DND-41 (cell line): ENCODE measurements around the gene MEIS1.

ENCODE experiments used
- ATAC-seq: fragments of 200-7000 bp; cut with Tn5 transposase; 3 replicates; pipeline ENCODE4 v1.9.1; 2021; ENCODE audit warnings: low read depth; ENCODE audit not compliant: insufficient read depth
- DNase-seq: peaks from one replicate; pipeline ENCODE4 v3.0.0-alpha.2; 2020
- H2AFZ ChIP-seq: 2 replicates; pipeline ENCODE4 v1.6.0; 2012; ENCODE audit warnings: low read depth, low read length
- H3K27ac ChIP-seq: 2 replicates; pipeline ENCODE4 v1.5.1; 2012; ENCODE audit warnings: low read length, inconsistent platforms
- H3K27me3 ChIP-seq: fragments of 200-600 bp; sonication (generic); 2 replicates; pipeline ENCODE4 v1.6.0; 2012; ENCODE audit warnings: low read length, mild to moderate bottlenecking, inconsistent platforms; ENCODE audit not compliant: insufficient read depth, poor library complexity
- H3K36me3 ChIP-seq: 2 replicates; pipeline ENCODE4 v1.5.1; 2012; ENCODE audit warnings: low read length, inconsistent platforms; ENCODE audit not compliant: insufficient read depth
- H3K4me1 ChIP-seq: 2 replicates; pipeline ENCODE4 v1.5.1; 2012; ENCODE audit warnings: mild to moderate bottlenecking, low read length; ENCODE audit not compliant: insufficient read depth
- H3K4me2 ChIP-seq: 2 replicates; pipeline ENCODE4 v1.6.0; 2012; ENCODE audit warnings: mild to moderate bottlenecking, moderate library complexity, low read length, inconsistent platforms; ENCODE audit not compliant: insufficient read depth
- H3K4me3 ChIP-seq, 2 experiments: fragments of 200-600 bp in 1 of 2; shearing (Covaris generic) in 1 of 2; 2 replicates each; pipeline ENCODE4 v1.5.1; 2012 to 2016; ENCODE audit warnings: inconsistent platforms in 2 of 2, low read length in 2 of 2, mild to moderate bottlenecking in 2 of 2, low read depth in 1 of 2, moderate library complexity in 1 of 2
- H3K79me2 ChIP-seq: 2 replicates; pipeline ENCODE4 v1.6.0; 2012; ENCODE audit warnings: low read length, inconsistent platforms; ENCODE audit not compliant: insufficient read depth
- H3K9ac ChIP-seq: 2 replicates; pipeline ENCODE4 v1.6.0; 2012; ENCODE audit warnings: low read depth, mild to moderate bottlenecking, inconsistent platforms, low read length, moderate library complexity
- H3K9me3 ChIP-seq: 2 replicates; pipeline ENCODE4 v1.5.1; 2012; ENCODE audit warnings: low read length, moderate library complexity, mild to moderate bottlenecking, inconsistent platforms; ENCODE audit not compliant: insufficient read depth, severe bottlenecking
- H4K20me1 ChIP-seq: 2 replicates; pipeline ENCODE4 v1.6.0; 2012; ENCODE audit warnings: low read length; ENCODE audit not compliant: insufficient read depth
- EZH2 ChIP-seq: IDR thresholded peaks from 3 replicates; pipeline ENCODE4 v1.6.1; 2012; ENCODE audit warnings: borderline replicate concordance, low read depth, mild to moderate bottlenecking, moderate library complexity, low read length, inconsistent platforms; ENCODE audit not compliant: severe bottlenecking
- TF ChIP-seq, protein P1 (sequence below): IDR thresholded peaks from 2 replicates; pipeline ENCODE4 v1.5.1; 2012; ENCODE audit warnings: borderline replicate concordance, low read length, moderate library complexity, mild to moderate bottlenecking; ENCODE audit not compliant: poor library complexity, severe bottlenecking; ENCODE audit errors: extremely low read depth

MEIS1 gene

GRCh38 chr2:66569974-66570373 lies 135.0 kb downstream of the MEIS1 start:
- Histone ChIP-seq H3K79me2 (no peaks in the 10 kb centered on the region), H3K27ac (no peak overlapping the region), H3K9me3 (no peaks in the 10 kb centered on the region), H3K9ac (no peak overlapping the region), H3K36me3 (no peaks in the 10 kb centered on the region), H4K20me1 (no peaks in the 10 kb centered on the region), H3K4me3 (no peak overlapping the region), H3K27me3 (no peaks in the 10 kb centered on the region), H2AFZ (no peak overlapping the region), H3K4me2 (no peak overlapping the region), H3K4me1 (no peaks in the 10 kb centered on the region)
- DNase-seq = no peak
- ATAC-seq = no peak
- TF ChIP-seq EZH2 = no peak
- TF ChIP-seq, protein P1, sequence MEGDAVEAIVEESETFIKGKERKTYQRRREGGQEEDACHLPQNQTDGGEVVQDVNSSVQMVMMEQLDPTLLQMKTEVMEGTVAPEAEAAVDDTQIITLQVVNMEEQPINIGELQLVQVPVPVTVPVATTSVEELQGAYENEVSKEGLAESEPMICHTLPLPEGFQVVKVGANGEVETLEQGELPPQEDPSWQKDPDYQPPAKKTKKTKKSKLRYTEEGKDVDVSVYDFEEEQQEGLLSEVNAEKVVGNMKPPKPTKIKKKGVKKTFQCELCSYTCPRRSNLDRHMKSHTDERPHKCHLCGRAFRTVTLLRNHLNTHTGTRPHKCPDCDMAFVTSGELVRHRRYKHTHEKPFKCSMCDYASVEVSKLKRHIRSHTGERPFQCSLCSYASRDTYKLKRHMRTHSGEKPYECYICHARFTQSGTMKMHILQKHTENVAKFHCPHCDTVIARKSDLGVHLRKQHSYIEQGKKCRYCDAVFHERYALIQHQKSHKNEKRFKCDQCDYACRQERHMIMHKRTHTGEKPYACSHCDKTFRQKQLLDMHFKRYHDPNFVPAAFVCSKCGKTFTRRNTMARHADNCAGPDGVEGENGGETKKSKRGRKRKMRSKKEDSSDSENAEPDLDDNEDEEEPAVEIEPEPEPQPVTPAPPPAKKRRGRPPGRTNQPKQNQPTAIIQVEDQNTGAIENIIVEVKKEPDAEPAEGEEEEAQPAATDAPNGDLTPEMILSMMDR = no peak

- Histone ChIP-seq H4K20me1 (no peaks in the 10 kb centered on the region), H3K4me2 (no peak overlapping the region), H3K4me1 (no peaks in the 10 kb centered on the region), H3K27me3 (no peaks in the 10 kb centered on the region), H3K4me3 (no peak overlapping the region), H3K79me2 (no peaks in the 10 kb centered on the region), H3K27ac (no peak overlapping the region), H3K9me3 (no peaks in the 10 kb centered on the region), H2AFZ (no peak overlapping the region), H3K9ac (no peak overlapping the region), H3K36me3 (no peaks in the 10 kb centered on the region)
- ATAC-seq = no peak
- no peak for DNase-seq
- TF ChIP-seq, protein P1 = no peak
- no peak for TF ChIP-seq EZH2
Measured at GRCh38 chr2:66570471-66570870, 135.5 kb downstream of the MEIS1 start.

DNA sequence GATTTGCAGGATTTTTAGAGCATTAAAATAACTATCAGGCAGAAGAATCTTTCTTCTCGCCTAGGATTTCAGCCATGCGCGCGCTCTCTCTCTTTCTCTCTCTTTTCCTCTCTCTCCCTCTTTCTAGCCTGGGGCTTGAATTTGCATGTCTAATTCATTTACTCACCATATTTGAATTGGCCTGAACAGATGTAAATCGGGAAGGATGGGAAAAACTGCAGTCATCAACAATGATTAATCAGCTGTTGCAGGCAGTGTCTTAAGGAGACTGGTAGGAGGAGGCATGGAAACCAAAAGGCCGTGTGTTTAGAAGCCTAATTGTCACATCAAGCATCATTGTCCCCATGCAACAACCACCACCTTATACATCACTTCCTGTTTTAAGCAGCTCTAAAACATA lies 137.0 kb downstream of the MEIS1 start:
- no peak for TF ChIP-seq EZH2
- TF ChIP-seq, protein P1 = no peak
- no peak overlapping the region for H2AFZ ChIP-seq
- no peak for DNase-seq

GRCh38 chr2:66572391-66572790 lies 137.5 kb downstream of the MEIS1 start:
- Histone ChIP-seq H3K9me3 (no peaks in the 10 kb centered on the region), H3K36me3 (no peaks in the 10 kb centered on the region), H2AFZ (no peak overlapping the region), H3K4me3 (no peak overlapping the region), H3K27ac (no peak overlapping the region), H3K27me3 (no peaks in the 10 kb centered on the region), H3K79me2 (no peaks in the 10 kb centered on the region), H3K9ac (no peak overlapping the region), H3K4me1 (no peaks in the 10 kb centered on the region), H3K4me2 (no peak overlapping the region), H4K20me1 (no peaks in the 10 kb centered on the region)
- ATAC-seq (no peak), DNase-seq (no peak)
- TF ChIP-seq, protein P1 = no peak
- no peak for TF ChIP-seq EZH2

More for the DNA sequence above, 137.0 kb downstream of the MEIS1 start:
- H3K36me3 ChIP-seq = no peaks in the 10 kb centered on the region
- ATAC-seq = no peak
- H3K4me2 ChIP-seq = no peak overlapping the region
- no peak overlapping the region for H3K27ac ChIP-seq
- H3K4me1 ChIP-seq = no peaks in the 10 kb centered on the region
- no peaks in the 10 kb centered on the region for H3K79me2 ChIP-seq
- no peak overlapping the region for H3K9ac ChIP-seq
- H3K9me3 ChIP-seq = no peaks in the 10 kb centered on the region
- H3K27me3 ChIP-seq = no peaks in the 10 kb centered on the region
- no peak overlapping the region for H3K4me3 ChIP-seq
- no peaks in the 10 kb centered on the region for H4K20me1 ChIP-seq
